ENCODE measurements around the gene DDX1.

The DDX1 gene

DNA sequence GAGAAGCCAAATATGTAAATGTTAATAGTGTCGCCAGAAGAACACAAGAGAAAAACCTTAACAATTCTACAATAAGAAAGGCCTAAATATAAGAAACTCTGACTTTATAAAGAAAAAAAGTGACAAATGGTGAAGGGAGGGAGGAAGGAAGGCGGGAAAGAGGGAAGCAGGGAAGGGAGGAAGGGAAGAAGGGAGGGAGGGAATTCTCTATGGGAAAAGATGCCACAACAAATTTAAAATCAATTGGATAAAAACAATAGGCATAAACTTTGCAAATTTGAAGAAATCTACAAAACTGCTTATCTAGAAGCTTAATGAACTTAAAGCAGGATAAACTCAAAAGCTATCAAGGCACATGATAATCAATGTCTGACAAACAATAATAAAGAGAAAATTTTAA lies 47.4 kb upstream of the DDX1 start:
- Histone ChIP-seq H3K27me3 (ENCODE audit: control insufficient read depth in 1 of 2, insufficient read depth in 1 of 2, low read length in 2 of 2) (no peaks in the 10 kb centered on the region), H3K36me3 (ENCODE audit: control insufficient read depth in 1 of 2, insufficient read depth in 2 of 2, low read depth in 1 of 2, low read length in 2 of 2) (peaks cover 3 to 24% of the 10 kb centered on the region in 2 experiments), H2BK5ac (ENCODE audit: low read depth, low read length, poor library complexity, severe bottlenecking) (peak overlapping the region; percentile 57), H3K9ac (ENCODE audit: low read length) (no peak overlapping the region), H3K18ac (ENCODE audit: low read depth in 1 of 2, low read length in 2 of 2) (no peak overlapping the region), H2BK15ac (ENCODE audit: low read depth, poor library complexity, severe bottlenecking) (no peak overlapping the region), H3K4me1 (ENCODE audit: control insufficient read depth, insufficient read depth, low read depth, low read length) (no peaks in the 10 kb centered on the region), H3K14ac (ENCODE audit: low read length in 2 of 2) (no peak overlapping the region), H3K4me3 (ENCODE audit: insufficient read depth in 1 of 2, low read depth in 1 of 2, low read length in 2 of 2) (no peak overlapping the region), H3K4me2 (ENCODE audit: low read length, poor library complexity, severe bottlenecking) (no peak overlapping the region), H2BK120ac (ENCODE audit: low read depth, low read length) (no peak overlapping the region), H3K9me3 (ENCODE audit: control insufficient read depth, low read length) (no peaks in the 10 kb centered on the region), H2AFZ (ENCODE audit: low read depth, low read length) (no peak overlapping the region), H2AK5ac (ENCODE audit: low read length, severe bottlenecking) (no peak overlapping the region), H3K4ac (ENCODE audit: low read depth in 1 of 2, low read length in 2 of 2) (no peak overlapping the region), H4K91ac (ENCODE audit: low read length) (no peak overlapping the region), H3K27ac (ENCODE audit: low read length, poor library complexity, severe bottlenecking) (no peak overlapping the region), H4K8ac (ENCODE audit: low read length) (no peak overlapping the region), H3K23ac (ENCODE audit: low read length in 2 of 2) (no peak overlapping the region), H2BK12ac (ENCODE audit: low read length in 2 of 2) (no peak overlapping the region), H3K79me1 (replicated peaks; ENCODE audit: low read length, poor library complexity, severe bottlenecking) (peaks cover 19% of the 10 kb centered on the region)
- no peak for DNase-seq
- 100% methylated on average over 1 of the region's 2 CpGs for whole genome bisulfite sequencing

DNA sequence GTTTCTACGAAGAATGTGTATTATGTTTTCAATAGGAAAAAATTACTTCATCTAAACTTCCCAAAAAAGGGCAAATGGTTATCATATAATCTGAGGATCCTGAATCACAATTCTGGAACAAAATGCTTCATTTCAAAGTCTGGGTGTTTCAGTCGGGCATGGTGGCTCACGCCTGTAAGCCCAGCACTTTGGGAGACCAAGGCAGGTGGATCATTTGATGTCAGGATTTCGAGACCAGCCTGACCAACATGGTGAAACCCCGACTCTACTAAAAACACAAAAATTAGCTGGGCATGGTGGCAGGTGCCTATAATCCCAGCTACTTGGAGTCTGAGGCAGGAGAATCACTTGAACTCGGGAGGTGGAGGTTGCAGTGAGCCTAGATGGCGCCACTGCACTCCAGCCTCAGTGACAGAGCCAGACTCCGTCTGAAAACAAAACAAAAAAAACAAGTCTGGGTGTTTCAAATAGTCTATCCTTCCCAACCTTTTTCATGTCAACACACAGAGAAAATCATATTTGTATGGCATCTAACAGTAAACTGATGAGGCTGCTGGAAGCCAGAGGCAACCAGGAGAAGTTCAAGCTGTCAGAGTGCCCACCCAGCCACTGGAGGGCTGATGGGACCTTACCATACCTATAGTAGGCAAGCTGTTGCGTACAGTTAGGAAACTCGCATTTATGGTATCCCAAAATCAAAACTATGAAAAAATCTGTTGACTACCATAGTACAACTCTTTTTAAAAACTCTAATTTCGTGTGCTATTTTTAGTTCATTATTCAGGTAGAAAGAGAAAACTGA lies 45.2 kb upstream of the DDX1 start:
- Histone ChIP-seq H3K14ac (ENCODE audit: low read length in 2 of 2) (no peak overlapping the region), H3K9me3 (ENCODE audit: control insufficient read depth, low read length) (no peaks in the 10 kb centered on the region), H3K4me2 (ENCODE audit: low read length, poor library complexity, severe bottlenecking) (no peak overlapping the region), H2BK5ac (ENCODE audit: low read depth, low read length, poor library complexity, severe bottlenecking) (no peak overlapping the region), H3K79me1 (replicated peaks; ENCODE audit: low read length, poor library complexity, severe bottlenecking) (peaks cover 16% of the 10 kb centered on the region), H3K27ac (ENCODE audit: low read length, poor library complexity, severe bottlenecking) (no peak overlapping the region), H3K4ac (ENCODE audit: low read depth in 1 of 2, low read length in 2 of 2) (no peak overlapping the region), H3K18ac (ENCODE audit: low read depth in 1 of 2, low read length in 2 of 2) (no peak overlapping the region), H2BK120ac (ENCODE audit: low read depth, low read length) (no peak overlapping the region), H4K8ac (ENCODE audit: low read length) (no peak overlapping the region), H2AFZ (ENCODE audit: low read depth, low read length) (no peak overlapping the region), H2AK5ac (ENCODE audit: low read length, severe bottlenecking) (no peak overlapping the region), H2BK15ac (ENCODE audit: low read depth, poor library complexity, severe bottlenecking) (no peak overlapping the region), H3K4me1 (ENCODE audit: control insufficient read depth, insufficient read depth, low read depth, low read length) (no peaks in the 10 kb centered on the region), H3K36me3 (ENCODE audit: control insufficient read depth in 1 of 2, insufficient read depth in 2 of 2, low read depth in 1 of 2, low read length in 2 of 2) (peaks cover 9 to 20% of the 10 kb centered on the region in 2 experiments), H3K9ac (ENCODE audit: low read length) (no peak overlapping the region), H3K4me3 (ENCODE audit: insufficient read depth in 1 of 2, low read depth in 1 of 2, low read length in 2 of 2) (no peak overlapping the region), H3K23ac (ENCODE audit: low read length in 2 of 2) (no peak overlapping the region), H4K91ac (ENCODE audit: low read length) (no peak overlapping the region), H2BK12ac (ENCODE audit: low read length in 2 of 2) (no peak overlapping the region), H3K27me3 (ENCODE audit: control insufficient read depth in 1 of 2, insufficient read depth in 1 of 2, low read length in 2 of 2) (no peaks in the 10 kb centered on the region)
- DNase-seq = no peak
- 86% methylated on average over 8 of the region's 11 CpGs for WGBS

DNA sequence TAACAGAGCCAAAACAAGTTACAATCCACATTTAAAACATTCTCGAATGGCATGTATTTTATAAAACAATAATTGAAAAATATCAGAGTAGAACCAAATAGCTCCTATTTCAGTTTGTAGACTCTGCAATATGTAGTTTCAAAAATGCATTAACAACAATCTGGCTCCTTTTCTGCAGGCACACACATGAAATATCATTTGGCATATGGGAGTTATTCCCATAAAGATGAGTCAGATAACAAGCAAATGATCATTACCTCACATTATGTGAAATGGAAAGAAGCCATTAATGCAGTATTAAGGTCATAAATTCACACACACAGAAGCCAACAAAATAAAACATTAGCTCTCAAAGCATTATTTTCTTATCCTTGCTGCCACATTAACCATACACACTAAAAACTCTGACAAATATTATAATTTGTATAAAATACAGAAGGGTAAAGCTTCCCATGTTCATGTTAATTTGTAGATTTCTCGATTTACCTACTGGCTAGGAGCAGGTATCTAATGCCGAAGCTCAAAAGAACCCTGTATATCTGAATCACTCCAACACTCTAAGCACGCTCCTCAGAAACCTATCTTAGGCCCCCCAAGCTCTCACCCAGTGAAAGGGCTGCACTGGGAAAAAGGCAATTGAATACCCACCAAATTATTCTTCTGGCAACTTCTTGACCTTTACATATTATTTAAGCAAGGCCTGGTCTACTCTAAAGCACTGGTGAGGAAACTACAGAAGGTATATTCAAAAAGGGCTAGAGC lies 44.4 kb upstream of the DDX1 start:
- H3K14ac ChIP-seq (ENCODE audit: low read length in 2 of 2) = no peak overlapping the region
- H3K4me3 ChIP-seq (ENCODE audit: insufficient read depth in 1 of 2, low read depth in 1 of 2, low read length in 2 of 2) = no peak overlapping the region
- H2AFZ ChIP-seq (ENCODE audit: low read depth, low read length) = no peak overlapping the region
- H3K36me3 ChIP-seq (ENCODE audit: control insufficient read depth in 1 of 2, insufficient read depth in 2 of 2, low read depth in 1 of 2, low read length in 2 of 2) = peaks cover 9 to 26% of the 10 kb centered on the region in 2 experiments
- H3K9me3 ChIP-seq (ENCODE audit: control insufficient read depth, low read length) = no peaks in the 10 kb centered on the region
- H3K27me3 ChIP-seq (ENCODE audit: control insufficient read depth in 1 of 2, insufficient read depth in 1 of 2, low read length in 2 of 2) = no peaks in the 10 kb centered on the region
- no peak overlapping the region for H2BK120ac ChIP-seq (ENCODE audit: low read depth, low read length)
- H3K4ac ChIP-seq (ENCODE audit: low read depth in 1 of 2, low read length in 2 of 2) = no peak overlapping the region
- no peak overlapping the region for H3K18ac ChIP-seq (ENCODE audit: low read depth in 1 of 2, low read length in 2 of 2)
- no peak overlapping the region for H3K9ac ChIP-seq (ENCODE audit: low read length)
- no peak for DNase-seq
- H3K4me2 ChIP-seq (ENCODE audit: low read length, poor library complexity, severe bottlenecking) = no peak overlapping the region
- H3K23ac ChIP-seq (ENCODE audit: low read length in 2 of 2) = no peak overlapping the region
- no peak overlapping the region for H4K91ac ChIP-seq (ENCODE audit: low read length)
- no peaks in the 10 kb centered on the region for H3K4me1 ChIP-seq (ENCODE audit: control insufficient read depth, insufficient read depth, low read depth, low read length)
- H3K27ac ChIP-seq (ENCODE audit: low read length, poor library complexity, severe bottlenecking) = no peak overlapping the region
- no peak overlapping the region for H2BK15ac ChIP-seq (ENCODE audit: low read depth, poor library complexity, severe bottlenecking)
- H4K8ac ChIP-seq (ENCODE audit: low read length) = no peak overlapping the region
- 99% methylated on average over 3 of the region's 4 CpGs for WGBS
- H3K79me1 ChIP-seq (replicated peaks; ENCODE audit: low read length, poor library complexity, severe bottlenecking) = peaks cover 16% of the 10 kb centered on the region
- no peak overlapping the region for H2BK5ac ChIP-seq (ENCODE audit: low read depth, low read length, poor library complexity, severe bottlenecking)
- no peak overlapping the region for H2BK12ac ChIP-seq (ENCODE audit: low read length in 2 of 2)
- no peak overlapping the region for H2AK5ac ChIP-seq (ENCODE audit: low read length, severe bottlenecking)

DNA sequence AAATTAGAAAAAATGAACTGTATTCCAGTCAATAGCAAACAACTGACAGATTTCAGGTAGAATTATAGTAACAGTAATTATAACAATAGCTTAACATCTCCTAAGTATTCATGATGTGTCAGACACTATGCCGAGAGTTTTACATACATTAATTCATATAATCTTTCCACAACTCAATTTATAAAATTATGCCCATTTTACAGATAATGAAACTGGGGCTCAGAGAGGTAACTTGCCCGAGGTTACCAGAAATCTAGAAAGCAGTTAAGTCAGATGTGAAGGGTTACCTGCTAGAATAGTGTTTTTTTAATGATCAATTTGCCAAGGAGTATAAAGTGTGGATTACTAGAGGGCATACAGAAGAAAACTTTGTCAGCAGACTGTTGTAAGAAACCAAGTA lies 42.7 kb upstream of the DDX1 start:
- Histone ChIP-seq H3K27ac (ENCODE audit: low read length, poor library complexity, severe bottlenecking) (no peak overlapping the region), H3K4me1 (ENCODE audit: control insufficient read depth, insufficient read depth, low read depth, low read length) (no peaks in the 10 kb centered on the region), H3K14ac (ENCODE audit: low read length in 2 of 2) (no peak overlapping the region), H3K23ac (ENCODE audit: low read length in 2 of 2) (no peak overlapping the region), H3K4ac (ENCODE audit: low read depth in 1 of 2, low read length in 2 of 2) (no peak overlapping the region), H3K18ac (ENCODE audit: low read depth in 1 of 2, low read length in 2 of 2) (no peak overlapping the region), H2BK5ac (ENCODE audit: low read depth, low read length, poor library complexity, severe bottlenecking) (no peak overlapping the region), H4K8ac (ENCODE audit: low read length) (no peak overlapping the region), H2BK15ac (ENCODE audit: low read depth, poor library complexity, severe bottlenecking) (no peak overlapping the region), H3K4me2 (ENCODE audit: low read length, poor library complexity, severe bottlenecking) (no peak overlapping the region), H2BK12ac (ENCODE audit: low read length in 2 of 2) (no peak overlapping the region), H3K27me3 (ENCODE audit: control insufficient read depth in 1 of 2, insufficient read depth in 1 of 2, low read length in 2 of 2) (no peaks in the 10 kb centered on the region), H2AFZ (ENCODE audit: low read depth, low read length) (no peak overlapping the region), H3K79me1 (replicated peaks; ENCODE audit: low read length, poor library complexity, severe bottlenecking) (peaks cover 10% of the 10 kb centered on the region), H2BK120ac (ENCODE audit: low read depth, low read length) (no peak overlapping the region), H3K9ac (ENCODE audit: low read length) (no peak overlapping the region), H4K91ac (ENCODE audit: low read length) (no peak overlapping the region), H3K9me3 (ENCODE audit: control insufficient read depth, low read length) (no peaks in the 10 kb centered on the region), H2AK5ac (ENCODE audit: low read length, severe bottlenecking) (no peak overlapping the region), H3K4me3 (ENCODE audit: insufficient read depth in 1 of 2, low read depth in 1 of 2, low read length in 2 of 2) (no peak overlapping the region), H3K36me3 (ENCODE audit: control insufficient read depth in 1 of 2, insufficient read depth in 2 of 2, low read depth in 1 of 2, low read length in 2 of 2) (peaks cover 9 to 42% of the 10 kb centered on the region in 2 experiments)
- DNase-seq = no peak
- 100% methylated on average over 2 of the region's 2 CpGs for WGBS
